GM08714 (cell line): Measurements from ENCODE around the gene ETV6.

ENCODE experiments used
- H3K4me3 ChIP-seq: fragments of 200-500 bp; sonication (Bioruptor generic); 2 replicates; pipeline ENCODE4 v1.5.1; 2014; ENCODE audit warnings: mild to moderate bottlenecking, low read length, inconsistent platforms
- ZNF274 ChIP-seq: IDR thresholded peaks from 2 replicates; pipeline ENCODE4 v1.6.1; 2012; ENCODE audit warnings: mild to moderate bottlenecking, low read depth, low read length

The ETV6 gene

GRCh38 chr12:11654338-11654737, 4.9 kb downstream of the ETV6 start:
- peak overlapping the region; percentile 44; the same call in 1 of the 2 replicates for H3K4me3 ChIP-seq
- no peak for TF ChIP-seq ZNF274

GRCh38 chr12:11654802-11655201, 5.3 kb downstream of the ETV6 start:
- peak overlapping the region; percentile 44; the same call in 1 of the 2 replicates for H3K4me3 ChIP-seq
- no peak for TF ChIP-seq ZNF274

GRCh38 chr12:11655842-11656241, 6.4 kb downstream of the ETV6 start:
- no peak overlapping the region for H3K4me3 ChIP-seq
- no peak for TF ChIP-seq ZNF274

- no peak overlapping the region for H3K4me3 ChIP-seq
- no peak for TF ChIP-seq ZNF274
These were observed 7.1 kb downstream of the ETV6 start for GRCh38 chr12:11656550-11656949.

GRCh38 chr12:11657511-11657910, 8.0 kb downstream of the ETV6 start:
- no peak for TF ChIP-seq ZNF274
- no peak overlapping the region for H3K4me3 ChIP-seq

GRCh38 chr12:11658791-11659190, 9.3 kb downstream of the ETV6 start:
- TF ChIP-seq ZNF274, result no peak
- no peak overlapping the region for H3K4me3 ChIP-seq

- no peak overlapping the region for H3K4me3 ChIP-seq
- TF ChIP-seq ZNF274, result no peak
These were observed 11.2 kb downstream of the ETV6 start for GRCh38 chr12:11660624-11661023.

GRCh38 chr12:11661491-11662089, 12.1 kb downstream of the ETV6 start:
- TF ChIP-seq ZNF274, result no peak
- H3K4me3 ChIP-seq, result no peak overlapping the region

- TF ChIP-seq ZNF274, result no peak
- H3K4me3 ChIP-seq, result no peak overlapping the region
These were observed 12.9 kb downstream of the ETV6 start for GRCh38 chr12:11662369-11662768.

- TF ChIP-seq ZNF274, result no peak
- H3K4me3 ChIP-seq, result no peak overlapping the region
These were observed 13.7 kb downstream of the ETV6 start for GRCh38 chr12:11663130-11663529.

- TF ChIP-seq ZNF274, result no peak
These were observed 14.6 kb downstream of the ETV6 start for GRCh38 chr12:11664101-11664500.

GRCh38 chr12:11666131-11667050, 16.9 kb downstream of the ETV6 start:
- no peak for TF ChIP-seq ZNF274
- H3K4me3 ChIP-seq, result no peak overlapping the region

More at GRCh38 chr12:11664101-11664500, 14.6 kb downstream of the ETV6 start:
- no peak overlapping the region for H3K4me3 ChIP-seq

GRCh38 chr12:11667171-11667570, 17.7 kb downstream of the ETV6 start:
- no peak for TF ChIP-seq ZNF274
- H3K4me3 ChIP-seq, result no peak overlapping the region

- TF ChIP-seq ZNF274, result no peak
- no peak overlapping the region for H3K4me3 ChIP-seq
These were observed 19.1 kb downstream of the ETV6 start for GRCh38 chr12:11668611-11669010.

- TF ChIP-seq ZNF274, result no peak
- H3K4me3 ChIP-seq, result no peak overlapping the region
These were observed 19.9 kb downstream of the ETV6 start for GRCh38 chr12:11669348-11669747.
